Aorta (tissue), 5 donors: ENCODE results near the gene EFCAB6. TPM values are rescaled to one million over a fixed set of nuclear protein-coding genes. Genes with fewer than 3 reads are reported as not detected.
A peak's percentile ranks its signal among the peaks of the same experiment; 100 is the strongest.

Experiments used
- ATAC-seq: fragments of 200-7000 bp; cut with Tn5 transposase; one replicate; pipeline ENCODE4 v1.9.1; 2022; ENCODE audit warnings: moderate library complexity; ENCODE audit not compliant: low FRiP score
- DNase-seq, 2 donors: peaks; one replicate each; pipeline ENCODE4 v3.0.0-alpha.2; 2020
- H3K27ac ChIP-seq, 2 donors: one replicate each; pipeline ENCODE4 v1.5.1; 2013; ENCODE audit warnings: low read length in 2 of 2, mild to moderate bottlenecking in 2 of 2, moderate library complexity in 2 of 2, control low read depth in 1 of 2, inconsistent platforms in 1 of 2, low read depth in 1 of 2
- H3K27me3 ChIP-seq, 2 donors: one replicate each; pipeline ENCODE4 v1.6.1; 2013; ENCODE audit warnings: control low read depth in 1 of 2, low read length in 1 of 2, mild to moderate bottlenecking in 1 of 2, moderate library complexity in 1 of 2; ENCODE audit not compliant: insufficient read depth in 2 of 2, control insufficient read depth in 1 of 2
- H3K36me3 ChIP-seq, 2 donors: one replicate each; pipeline ENCODE4 v1.6.1; 2013; ENCODE audit warnings: control low read depth in 1 of 2, low read length in 1 of 2, mild to moderate bottlenecking in 1 of 2; ENCODE audit not compliant: insufficient read depth in 2 of 2, control insufficient read depth in 1 of 2
- H3K4me1 ChIP-seq, 2 donors: one replicate each; pipeline ENCODE4 v1.6.1; 2013; ENCODE audit warnings: low read length in 2 of 2, control low read depth in 1 of 2, mild to moderate bottlenecking in 1 of 2, moderate library complexity in 1 of 2; ENCODE audit not compliant: insufficient read depth in 2 of 2, control insufficient read depth in 1 of 2
- H3K4me3 ChIP-seq, 2 donors: one replicate each; pipeline ENCODE4 v1.5.1; 2013; ENCODE audit warnings: low read length in 2 of 2, control low read depth in 1 of 2, mild to moderate bottlenecking in 1 of 2
- H3K9me3 ChIP-seq: one replicate; pipeline ENCODE4 v1.6.1; 2013; ENCODE audit warnings: mild to moderate bottlenecking, low read length; ENCODE audit not compliant: control insufficient read depth
- WGBS, 2 donors: extraction: QIAGEN DNeasy Blood & Tissue Kit; methylation state at CpG; one replicate each; pipeline ENCODE4 v1.1.7; 2013; 5-methylcytosine and 5-hydroxymethylcytosine counted together
- intact Hi-C, 2 donors: fragments of 100-400 bp; cut with DNase I; formaldehyde crosslinking; loops; one replicate each; pipeline versions ENCODE4 v1.14.2 to v1.15.0; 2022
- polyA plus RNA-seq, 2 donors: library from polyadenylated mRNA; stranded (reverse); fragments of 200-250 nt; gene quantifications; one replicate each; pipeline ENCODE4 v1.2.3, GENCODE V29; 2013
- total RNA-seq, 2 donors: library from RNA; stranded (reverse); fragmentation: NEBNext Ultra II Directional; extraction: Animal tissue kit (Norgen Biotek cat#: 25700); gene quantifications; one replicate each; pipeline ENCODE4 v1.2.1, GENCODE V29; 2021
- donor health status: healthy with polysubstance abuse.
- donor health status: Bipolar disorder and iron deficiency.
- donor health status: DM: no; HTN: no; CAD: no.
- donor health status: DM: no; HTN: no; CAD: no.
- donor health status: DM: yes; HTN: yes; CAD: no.

Gene EFCAB6
- total and polyA plus RNA-seq, 4 donors, result 0.88 to 2.6 (median 1.8) TPM

GRCh38 chr22:43520632-43521039 is 291.5 kb downstream of the EFCAB6 start:
- intact Hi-C loops, result no loop called here
- H3K27me3 ChIP-seq, result no peaks in the 10 kb centered on the region
- no peak overlapping the region for H3K27ac ChIP-seq
- DNase-seq (no peak), ATAC-seq (no peak)
- no peaks in the 10 kb centered on the region for H3K4me1 ChIP-seq
- H3K36me3 ChIP-seq, result no peaks in the 10 kb centered on the region
- H3K9me3 ChIP-seq, result no peaks in the 10 kb centered on the region
- H3K4me3 ChIP-seq, result no peak overlapping the region
- WGBS, 2 donors, result 53 to 75% methylated on average over 2 of the region's 2 CpGs

- Histone ChIP-seq H3K36me3 (no peaks in the 10 kb centered on the region), H3K4me3 (no peak overlapping the region), H3K9me3 (no peaks in the 10 kb centered on the region), H3K27ac (no peak overlapping the region), H3K4me1 (no peaks in the 10 kb centered on the region), H3K27me3 (no peaks in the 10 kb centered on the region)
- intact Hi-C loops, result no loop called here
- peak; percentile 44 for ATAC-seq
- WGBS, 2 donors, result 75 to 80% methylated on average over 14 of the region's 14 CpGs
- no peak for DNase-seq
These were observed 295.0 kb downstream of the EFCAB6 start for GRCh38 chr22:43516996-43517635.

- Histone ChIP-seq H3K4me1 (no peaks in the 10 kb centered on the region), H3K9me3 (no peaks in the 10 kb centered on the region), H3K27ac (no peak overlapping the region), H3K4me3 (no peak overlapping the region), H3K27me3 (no peaks in the 10 kb centered on the region), H3K36me3 (no peaks in the 10 kb centered on the region)
- ATAC-seq (no peak), DNase-seq (no peak)
- intact Hi-C loops, result no loop called here
- WGBS, 2 donors, result 76 to 80% methylated on average over 14 of the region's 14 CpGs
These were observed 295.7 kb downstream of the EFCAB6 start for GRCh38 chr22:43516386-43516785.

- no peak for DNase-seq
- 52 to 64% methylated on average over 13 of the region's 13 CpGs for WGBS, 2 donors
These were observed 296.2 kb downstream of the EFCAB6 start for GRCh38 chr22:43515902-43516301.

GRCh38 chr22:43515411-43515810 is 296.7 kb downstream of the EFCAB6 start:
- WGBS, 2 donors, result 87 to 92% methylated on average over 8 of the region's 8 CpGs
- intact Hi-C loops, result no loop called here
- no peaks in the 10 kb centered on the region for H3K9me3 ChIP-seq
- no peak for DNase-seq
- H3K4me1 ChIP-seq, result no peaks in the 10 kb centered on the region
- no peaks in the 10 kb centered on the region for H3K27me3 ChIP-seq
- no peak overlapping the region for H3K4me3 ChIP-seq
- no peak for ATAC-seq
- H3K27ac ChIP-seq, result no peak overlapping the region
- H3K36me3 ChIP-seq, result no peaks in the 10 kb centered on the region

More at GRCh38 chr22:43515902-43516301, 296.2 kb downstream of the EFCAB6 start:
- Histone ChIP-seq H3K27me3 (no peaks in the 10 kb centered on the region), H3K36me3 (no peaks in the 10 kb centered on the region), H3K27ac (no peak overlapping the region), H3K4me1 (no peaks in the 10 kb centered on the region), H3K4me3 (no peak overlapping the region), H3K9me3 (no peaks in the 10 kb centered on the region)
- intact Hi-C loops, result no loop called here
- ATAC-seq, result peak; percentile 19

- no peaks in the 10 kb centered on the region for H3K27me3 ChIP-seq
- no peaks in the 10 kb centered on the region for H3K4me1 ChIP-seq
- 71 to 78% methylated on average over 31 of the region's 31 CpGs for WGBS, 2 donors
- intact Hi-C loops, result no loop called here
- no peak for ATAC-seq
- DNase-seq, result no peak
- no peaks in the 10 kb centered on the region for H3K9me3 ChIP-seq
- H3K4me3 ChIP-seq, result no peak overlapping the region
- H3K27ac ChIP-seq, result no peak overlapping the region
- no peaks in the 10 kb centered on the region for H3K36me3 ChIP-seq
These were observed 297.5 kb downstream of the EFCAB6 start for GRCh38 chr22:43514476-43515157.

GRCh38 chr22:43512279-43512678 is 299.8 kb downstream of the EFCAB6 start:
- DNase-seq (peak in 1 of 2 donors; percentile 13), ATAC-seq (no peak)
- intact Hi-C loops, result no loop called here
- Histone ChIP-seq H3K4me3 (no peak overlapping the region), H3K27ac (no peak overlapping the region), H3K27me3 (no peaks in the 10 kb centered on the region), H3K9me3 (no peaks in the 10 kb centered on the region), H3K4me1 (no peaks in the 10 kb centered on the region), H3K36me3 (no peaks in the 10 kb centered on the region)
- WGBS, 2 donors, result 74 to 79% methylated on average over 8 of the region's 8 CpGs

GRCh38 chr22:43511276-43511910 is 300.7 kb downstream of the EFCAB6 start:
- H3K27me3 ChIP-seq, result no peaks in the 10 kb centered on the region
- ATAC-seq (peak; percentile 10), DNase-seq (peak in 1 of 2 donors; percentile 61)
- intact Hi-C loops, result no loop called here
- H3K4me1 ChIP-seq, result no peaks in the 10 kb centered on the region
- H3K9me3 ChIP-seq, result no peaks in the 10 kb centered on the region
- no peaks in the 10 kb centered on the region for H3K36me3 ChIP-seq
- WGBS, 2 donors, result 78 to 80% methylated on average over 16 of the region's 16 CpGs
- H3K4me3 ChIP-seq, result no peak overlapping the region
- H3K27ac ChIP-seq, result no peak overlapping the region
